ENCODE data around the gene RPL38.

GRCh38 chr17:74211141-74211911, 7.8 kb downstream of the RPL38 start:
- TF ChIP-seq CTCF (IDR thresholded peaks at IDR 0.05), result no peak
- TF ChIP-seq POLR2A (IDR thresholded peaks at IDR 0.05), result no peak

All from testis (tissue), 2 donors.